SKM-1 (cell line): ENCODE data around the gene FAIM2.
"Not testable (repeated sequence)": the region's sequence is repeated elsewhere in the genome, so short reads cannot be mapped to it uniquely, and the experiment has no call there.

Source experiments
- DNase-seq: peaks from one replicate; lab custom pipeline; 2025; ENCODE audit not compliant: unreplicated experiment; lab: John Stamatoyannopoulos, UW

The FAIM2 gene

DNA sequence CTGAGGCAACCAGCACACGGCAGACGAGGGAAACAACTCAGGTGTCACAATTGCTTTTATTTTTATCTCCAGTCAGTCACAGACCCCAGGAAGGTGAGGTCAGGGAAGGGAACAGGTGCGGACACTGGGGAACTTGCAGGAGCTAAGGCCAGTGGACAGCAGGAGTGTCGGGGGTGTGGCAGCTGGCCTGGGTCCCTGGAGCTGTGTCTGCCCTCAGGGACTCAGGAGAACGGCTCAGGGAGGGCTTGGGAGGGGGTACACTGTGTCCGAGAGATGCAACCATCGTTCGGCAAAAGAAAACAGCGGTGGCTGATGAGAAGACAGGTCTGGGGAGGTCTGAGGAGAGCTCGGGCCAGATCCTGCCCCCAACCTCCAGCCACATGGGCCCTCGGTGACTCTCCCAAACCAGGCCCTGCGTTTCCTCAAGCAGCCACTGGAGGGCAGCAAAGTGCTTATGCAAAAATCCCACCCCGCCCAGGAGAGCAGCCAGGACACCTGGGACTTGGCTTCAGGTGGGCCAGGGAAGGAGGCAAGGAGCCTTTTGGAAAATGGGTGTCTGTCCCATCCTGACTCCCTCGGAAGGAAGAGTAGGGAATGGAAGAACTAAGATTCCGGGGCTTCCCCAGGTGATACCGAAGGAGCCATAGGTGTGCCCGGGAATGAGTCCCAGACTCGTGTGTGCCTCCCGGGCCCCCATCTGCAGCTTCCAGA lies 36.7 kb downstream of the FAIM2 start:
- no peak for DNase-seq

DNA sequence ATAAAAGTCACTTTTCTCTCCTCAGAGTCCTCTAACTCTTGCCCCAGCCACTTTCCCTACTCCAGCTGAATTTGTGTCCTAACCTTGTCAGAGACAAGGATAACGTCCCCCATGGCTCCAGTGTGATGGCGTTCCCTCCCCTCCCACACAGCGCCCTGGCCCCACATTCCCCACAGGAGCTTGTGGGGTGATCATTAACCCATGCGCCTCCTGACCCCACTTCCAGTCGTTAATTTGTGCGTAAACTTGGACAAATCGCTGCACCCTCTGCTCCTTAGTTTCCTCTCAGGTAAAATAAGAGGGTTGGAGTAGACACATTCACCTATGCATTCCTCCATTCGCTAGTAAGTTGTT lies 37.9 kb downstream of the FAIM2 start:
- no peak for DNase-seq

GRCh38 chr12:49865109-49865781 lies 38.5 kb downstream of the FAIM2 start:
- no peak for DNase-seq

DNA sequence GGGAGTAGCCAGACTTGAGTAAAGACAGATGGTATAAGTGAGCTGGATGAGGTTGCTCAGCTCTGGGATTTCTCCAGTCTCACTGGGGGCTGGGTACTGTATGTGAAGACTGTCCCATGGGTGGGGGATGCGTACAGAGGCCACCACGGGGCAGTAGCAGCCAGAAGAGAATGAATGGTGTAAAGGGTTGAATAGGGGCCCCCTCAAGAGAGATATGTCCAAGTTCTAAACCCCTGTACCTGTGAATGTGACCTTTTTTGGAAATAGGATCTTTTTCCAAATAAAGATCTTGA lies 39.0 kb downstream of the FAIM2 start:
- DNase-seq, result no peak

GRCh38 chr12:49863946-49864797 lies 39.5 kb downstream of the FAIM2 start:
- DNase-seq, result no peak

DNA sequence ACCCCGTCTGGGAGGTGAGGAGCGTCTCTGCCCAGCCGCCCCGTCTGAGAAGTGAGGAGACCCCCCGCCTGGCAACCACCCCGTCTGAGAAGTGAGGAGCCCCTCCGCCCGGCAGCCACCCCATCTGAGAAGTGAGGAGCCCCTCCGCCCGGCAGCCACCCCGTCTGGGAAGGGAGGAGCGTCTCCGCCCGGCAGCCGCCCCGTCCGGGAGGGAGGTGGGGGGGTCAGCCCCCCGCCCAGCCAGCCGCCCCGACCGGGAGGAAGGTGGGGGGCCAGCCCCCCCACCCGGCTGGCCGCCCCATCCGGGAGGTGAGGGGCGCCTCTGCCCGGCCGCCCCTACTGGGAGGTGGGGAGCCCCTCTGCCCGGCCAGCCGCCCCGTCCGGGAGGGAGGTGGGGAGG lies 42.8 kb downstream of the FAIM2 start:
- DNase-seq, result not testable (repeated sequence)

DNA sequence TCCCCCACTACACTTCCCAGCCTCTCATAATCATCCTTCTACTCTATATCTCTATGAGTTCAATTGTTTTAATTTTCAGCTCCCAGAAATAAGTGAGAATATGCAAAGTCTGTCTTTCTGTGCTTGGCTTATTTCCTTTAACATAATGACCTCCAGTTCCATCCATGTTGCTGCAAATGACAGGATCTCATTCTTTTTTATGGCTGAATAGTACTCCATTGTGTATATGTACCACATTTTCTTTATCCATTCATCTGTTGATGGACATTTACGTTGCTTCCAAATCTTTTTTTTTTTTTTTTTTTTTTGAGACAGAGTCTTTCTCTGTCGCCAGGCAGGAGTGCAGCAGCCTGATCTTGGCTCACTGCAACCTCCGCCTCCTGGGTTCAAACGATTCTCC lies 47.8 kb downstream of the FAIM2 start:
- DNase-seq, result not testable (repeated sequence)

GRCh38 chr12:49854976-49855375 lies 48.7 kb downstream of the FAIM2 start:
- DNase-seq, result no peak

DNA sequence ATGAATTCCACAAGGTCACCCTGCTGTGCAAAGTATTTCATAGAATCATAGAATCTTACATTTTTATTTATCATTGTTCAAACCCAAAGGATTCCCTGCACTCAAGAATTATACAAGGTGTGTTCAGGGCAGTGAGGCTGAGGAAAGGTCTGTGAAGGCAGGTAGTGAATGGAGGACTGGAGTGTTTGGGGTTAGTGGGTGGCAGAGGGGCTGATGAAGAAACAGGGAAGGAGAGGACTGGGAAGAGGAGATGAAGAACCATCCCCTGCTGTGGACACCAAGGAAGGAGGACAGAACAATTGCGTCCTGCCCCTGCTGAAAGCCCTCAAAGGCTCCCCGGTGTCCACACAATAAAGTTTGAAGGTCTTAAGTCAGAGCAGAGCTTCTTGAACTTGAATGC lies 50.0 kb downstream of the FAIM2 start:
- no peak for DNase-seq

DNA sequence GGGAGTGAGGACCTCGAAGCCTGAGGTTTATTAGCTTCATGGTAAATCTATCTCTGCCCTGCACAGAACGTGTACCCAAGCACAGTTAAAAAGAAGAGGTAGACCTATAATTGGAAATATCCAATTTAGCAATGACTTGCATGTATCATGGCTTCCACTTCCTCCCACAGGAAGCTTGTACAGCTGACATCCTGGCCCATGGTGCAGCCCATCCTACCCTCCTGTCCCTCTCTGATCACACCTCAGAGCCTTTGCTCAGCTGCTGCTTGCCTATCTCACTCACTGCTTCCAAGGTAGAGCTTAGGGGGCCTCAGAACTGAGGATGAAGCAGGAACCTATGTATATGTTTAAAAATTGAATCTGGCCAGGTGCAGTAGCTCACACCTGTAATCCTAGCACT lies 56.5 kb downstream of the FAIM2 start:
- no peak for DNase-seq

GRCh38 chr12:49846032-49846431 lies 57.7 kb downstream of the FAIM2 start:
- no peak for DNase-seq

GRCh38 chr12:49843876-49844437 lies 59.7 kb downstream of the FAIM2 start:
- DNase-seq, result no peak

GRCh38 chr12:49843411-49843810 lies 60.3 kb downstream of the FAIM2 start:
- DNase-seq, result no peak

- peak; percentile 35 for DNase-seq
Measured at GRCh38 chr12:49842519-49843352, 61.0 kb downstream of the FAIM2 start, which contains the start of gene BCDIN3D. TSS of gene BCDIN3D (minus strand) at chr12:49843106. CDS start at chr12:49843087, 19 bp downstream.

- DNase-seq, result no peak
Measured at GRCh38 chr12:49838973-49839633, 64.6 kb downstream of the FAIM2 start.

GRCh38 chr12:49832836-49833421 lies 70.8 kb downstream of the FAIM2 start:
- DNase-seq, result no peak

DNA sequence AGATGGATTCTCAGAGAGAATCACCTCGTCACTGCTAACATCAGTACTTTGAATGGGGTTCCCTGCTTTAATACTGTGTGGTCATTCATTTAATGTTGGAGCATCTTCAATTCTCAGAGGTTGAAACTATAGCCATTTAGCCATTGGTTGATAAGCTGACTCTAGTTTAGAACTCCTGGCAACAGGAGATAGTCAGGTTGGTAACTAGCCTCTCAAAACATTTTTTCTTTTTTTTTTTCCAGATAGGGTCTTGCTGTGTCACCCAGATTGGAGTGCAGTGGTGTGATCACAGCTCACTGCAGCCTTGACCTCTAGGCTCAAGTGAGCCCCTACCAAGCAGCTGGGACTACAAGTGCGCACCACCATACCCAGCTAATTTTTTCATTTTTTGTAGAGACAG lies 72.0 kb downstream of the FAIM2 start:
- no peak for DNase-seq

- peak; percentile 59 for DNase-seq
Measured at GRCh38 chr12:49828133-49829091, 75.3 kb downstream of the FAIM2 start, which contains the start of gene NCKAP5L. TSS of gene NCKAP5L (minus strand) at chr12:49828413. CDS start at chr12:49804044, 24,369 bp downstream.
